ENCODE data around the gene PAXX. TPM values are rescaled to one million over a fixed set of nuclear protein-coding genes. Genes with fewer than 3 reads are reported as not detected.

PAXX gene
- total and polyA plus RNA-seq, 9 of the 15 experiments (the other 6 are each of a cell fraction or from before 2014, with no cell fraction given) = 1.2 to 175 (median 38.5) TPM

GRCh38 chr9:137012694-137013570 is 20.7 kb downstream of the PAXX start (continued):
- TF ChIP-seq PATZ1 (CRISPR knock-in tag; IDR thresholded peaks at IDR 0.05; ENCODE audit: borderline replicate concordance) = no peak
- TF ChIP-seq ZNF584 (CRISPR knock-in tag; IDR thresholded peaks at IDR 0.05; ENCODE audit: low read depth) = no peak
- 0 out of 2 replicates have a peak, but pooled peaks have one; percentile 55 for TF ChIP-seq ZNF740 (CRISPR knock-in tag; IDR thresholded peaks at IDR 0.05)
- no peak for TF ChIP-seq ZNF740 (tag; IDR thresholded peaks at IDR 0.05)
- no peak for TF ChIP-seq SRSF1 (IDR thresholded peaks at IDR 0.05; ENCODE audit: low read depth, low read length)
- no peak for TF ChIP-seq POLR2AphosphoS2 (IDR thresholded peaks at IDR 0.05; ENCODE audit: low read length)
- peak; percentile 93 for TF ChIP-seq HNRNPL (IDR thresholded peaks at IDR 0.05; ENCODE audit: low read depth, low read length)
- peak; percentile 44 for TF ChIP-seq NFIC (IDR thresholded peaks at IDR 0.05)
- TF ChIP-seq SIX5 (IDR thresholded peaks at IDR 0.05; ENCODE audit: borderline replicate concordance in 1 of 2, insufficient read depth in 1 of 2, low read depth in 1 of 2, low read length in 2 of 2) = no peak
- TF ChIP-seq BHLHE40 (IDR thresholded peaks at IDR 0.05; ENCODE audit: low read length) = peak; percentile 68
- peak; percentile 69 for TF ChIP-seq L3MBTL2 (IDR thresholded peaks at IDR 0.05)
- 0 out of 2 replicates have a peak, but pooled peaks have one; percentile 17 for TF ChIP-seq PKNOX1 (IDR thresholded peaks at IDR 0.05)
- no peak for TF ChIP-seq CHD4 (IDR thresholded peaks at IDR 0.05; ENCODE audit: insufficient read depth, insufficient replicate concordance, low read depth, low read length, poor library complexity, severe bottlenecking)
- TF ChIP-seq THRA (IDR thresholded peaks at IDR 0.05) = no peak
- TF ChIP-seq SIRT6 (IDR thresholded peaks at IDR 0.05; ENCODE audit: low read depth, low read length) = no peak
- TF ChIP-seq PTTG1 (tag; IDR thresholded peaks at IDR 0.05; ENCODE audit: low read depth) = no peak
- peak; percentile 87 for TF ChIP-seq MAX (CRISPR knock-in tag; IDR thresholded peaks at IDR 0.05)
- TF ChIP-seq MTA1 (IDR thresholded peaks at IDR 0.05; ENCODE audit: borderline replicate concordance) = no peak
- no peak for TF ChIP-seq MLLT1 (IDR thresholded peaks at IDR 0.05)

All from K562 (cell line).